H9 (cell line): ENCODE data around the gene BLOC1S3. TPM values are rescaled to one million over a fixed set of nuclear protein-coding genes. Genes with fewer than 3 reads are reported as not detected.

Source experiments
- DNase-seq: peaks from one replicate; pipeline ENCODE4 v3.0.0-alpha.2; 2017
- H2AFZ ChIP-seq: one replicate; pipeline ENCODE4 v1.6.1; 2013; ENCODE audit warnings: mild to moderate bottlenecking, low read length, control low read depth, moderate library complexity
- H2AK5ac ChIP-seq: 2 replicates; pipeline ENCODE4 v1.6.1; 2013; ENCODE audit warnings: low read length, control low read depth, mixed read lengths; ENCODE audit not compliant: insufficient read length
- H2BK120ac ChIP-seq: one replicate; pipeline ENCODE4 v1.6.1; 2013; ENCODE audit warnings: low read depth, mild to moderate bottlenecking, low read length, control low read depth, inconsistent platforms; ENCODE audit not compliant: poor library complexity, severe bottlenecking
- H2BK12ac ChIP-seq: 2 replicates; pipeline ENCODE4 v1.6.1; 2013; ENCODE audit warnings: low read length, control low read depth, mixed read lengths, low read depth; ENCODE audit not compliant: insufficient read length
- H2BK15ac ChIP-seq: 2 replicates; pipeline ENCODE4 v1.6.1; 2013; ENCODE audit warnings: low read depth, low read length, control low read depth
- H2BK20ac ChIP-seq: one replicate; pipeline ENCODE4 v1.6.1; 2013; ENCODE audit warnings: low read depth, mild to moderate bottlenecking, low read length, control low read depth, inconsistent platforms; ENCODE audit not compliant: poor library complexity, severe bottlenecking
- H2BK5ac ChIP-seq: 2 replicates; pipeline ENCODE4 v1.6.1; 2013; ENCODE audit warnings: low read length, control low read depth, mixed read lengths; ENCODE audit not compliant: insufficient read length
- H3K14ac ChIP-seq: 2 replicates; pipeline ENCODE4 v1.6.1; 2013; ENCODE audit warnings: low read length, control low read depth; ENCODE audit not compliant: insufficient read depth
- H3K18ac ChIP-seq: 2 replicates; pipeline ENCODE4 v1.6.1; 2013; ENCODE audit warnings: low read depth, mild to moderate bottlenecking, mixed read lengths, low read length, control low read depth; ENCODE audit not compliant: insufficient read length
- H3K23ac ChIP-seq: 2 replicates; pipeline ENCODE4 v1.6.1; 2013; ENCODE audit warnings: low read length, control low read depth, mixed read lengths, low read depth; ENCODE audit not compliant: insufficient read length
- H3K23me2 ChIP-seq: 2 replicates; pipeline ENCODE4 v1.6.1; 2013; ENCODE audit warnings: low read depth, mild to moderate bottlenecking, mixed read lengths, low read length, control low read depth; ENCODE audit not compliant: insufficient read length, poor library complexity, severe bottlenecking
- H3K27ac ChIP-seq: 2 replicates; pipeline ENCODE4 v1.5.1; 2013; ENCODE audit warnings: low read length, control low read depth, mixed read lengths, low read depth; ENCODE audit not compliant: insufficient read length
- H3K27me3 ChIP-seq: 2 replicates; pipeline ENCODE4 v1.6.1; 2013; ENCODE audit warnings: low read length, control low read depth, inconsistent platforms; ENCODE audit not compliant: insufficient read depth
- H3K4ac ChIP-seq: 2 replicates; pipeline ENCODE4 v1.6.1; 2013; ENCODE audit warnings: low read depth, mild to moderate bottlenecking, control low read depth, inconsistent platforms, low read length, moderate library complexity
- H3K4me1 ChIP-seq: 2 replicates; pipeline ENCODE4 v1.6.1; 2013; ENCODE audit warnings: low read length, control low read depth, inconsistent platforms; ENCODE audit not compliant: insufficient read depth
- H3K4me2 ChIP-seq: 2 replicates; pipeline ENCODE4 v1.6.1; 2013; ENCODE audit warnings: low read length, control low read depth, mixed read lengths; ENCODE audit not compliant: insufficient read length, insufficient read depth
- H3K56ac ChIP-seq: 2 replicates; pipeline ENCODE4 v1.6.1; 2013; ENCODE audit warnings: low read depth, mild to moderate bottlenecking, mixed read lengths, low read length, control low read depth; ENCODE audit not compliant: insufficient read length
- H3K79me1 ChIP-seq: 2 replicates; pipeline ENCODE4 v1.6.1; 2013; ENCODE audit warnings: low read depth, mild to moderate bottlenecking, moderate library complexity, low read length, control low read depth, inconsistent platforms; ENCODE audit not compliant: insufficient read depth, poor library complexity, severe bottlenecking
- H3K79me2 ChIP-seq: 2 replicates; pipeline ENCODE4 v1.6.1; 2013; ENCODE audit warnings: low read length, control low read depth, inconsistent platforms; ENCODE audit not compliant: insufficient read depth
- H3K9ac ChIP-seq: 2 replicates; pipeline ENCODE4 v1.6.1; 2013; ENCODE audit warnings: low read length, control low read depth, mixed read lengths; ENCODE audit not compliant: insufficient read length; ENCODE audit errors: extremely low read depth
- H3K9me3 ChIP-seq: one replicate; pipeline ENCODE4 v1.6.1; 2013; ENCODE audit warnings: low read depth, low read length, inconsistent platforms; ENCODE audit not compliant: control insufficient read depth
- H3T11ph ChIP-seq: one replicate; pipeline ENCODE4 v1.6.1; 2013; ENCODE audit warnings: mild to moderate bottlenecking, low read length, control low read depth, inconsistent platforms
- H4K20me1 ChIP-seq: one replicate; pipeline ENCODE4 v1.6.1; 2013; ENCODE audit not compliant: control insufficient read depth, insufficient read length, insufficient read depth
- H4K5ac ChIP-seq: 2 replicates; pipeline ENCODE4 v1.6.1; 2013; ENCODE audit warnings: low read depth, mild to moderate bottlenecking, mixed read lengths, low read length, control low read depth; ENCODE audit not compliant: insufficient read length
- H4K8ac ChIP-seq: replicated peaks from 2 replicates; pipeline ENCODE4 v1.6.1; 2013; ENCODE audit warnings: low read length, control low read depth, mixed read lengths, low read depth; ENCODE audit not compliant: insufficient read length
- H4K91ac ChIP-seq: 2 replicates; pipeline ENCODE4 v1.6.1; 2013; ENCODE audit warnings: low read depth, mild to moderate bottlenecking, moderate library complexity, mixed read lengths, low read length, control low read depth; ENCODE audit not compliant: insufficient read length
- H3K27ac Mint-ChIP-seq, 3 experiments: 2 replicates in 2 of 3; 3 replicates in 1 of 3; pipeline ENCODE4 v1.8.0; 2020 to 2021; ENCODE audit warnings: mixed read lengths in 3 of 3, mild to moderate bottlenecking in 1 of 3, moderate library complexity in 1 of 3
- H3K27me3 Mint-ChIP-seq: 2 replicates; pipeline ENCODE4 v1.8.0; 2021; ENCODE audit warnings: low read depth, mild to moderate bottlenecking, moderate library complexity, mixed read lengths
- H3K36me3 Mint-ChIP-seq, 3 experiments: 2 replicates in 2 of 3; 3 replicates in 1 of 3; pipeline ENCODE4 v1.8.0; 2020 to 2021; ENCODE audit warnings: low read depth in 3 of 3, mixed read lengths in 3 of 3; ENCODE audit not compliant: insufficient read depth in 1 of 3
- H3K4me1 Mint-ChIP-seq, 2 experiments: 2 replicates each; pipeline ENCODE4 v1.8.0; 2020; ENCODE audit warnings: mixed read lengths in 2 of 2
- H3K4me3 Mint-ChIP-seq, 2 experiments: 2 replicates in 1 of 2; 3 replicates in 1 of 2; pipeline ENCODE4 v1.8.0; 2020 to 2021; ENCODE audit warnings: mild to moderate bottlenecking in 2 of 2, mixed read lengths in 2 of 2, moderate library complexity in 1 of 2
- H3K9me3 Mint-ChIP-seq, 2 experiments: 2 replicates in 1 of 2; 3 replicates in 1 of 2; pipeline ENCODE4 v1.8.0; 2020; ENCODE audit warnings: mild to moderate bottlenecking in 2 of 2, mixed read lengths in 2 of 2, moderate library complexity in 1 of 2
- CTCF ChIP-seq: fragments of 200-600 bp; sonication (generic); conservative IDR thresholded peaks from 3 replicates; pipeline ENCODE4 v1.8.0; 2021; ENCODE audit warnings: antibody characterized with exemption, mild to moderate bottlenecking
- WGBS: extraction: QIAGEN DNeasy Blood & Tissue Kit; methylation state at CpG from one replicate; pipeline ENCODE4 v1.1.7; 2013; ENCODE audit warnings: missing lambda C conversion rate, low lambda C conversion rate, mixed read lengths; ENCODE audit not compliant: insufficient read length; ENCODE audit errors: extremely low coverage; 5-methylcytosine and 5-hydroxymethylcytosine counted together
- total RNA-seq: library from RNA; stranded (reverse); gene quantifications from 2 replicates; pipeline ENCODE4 v1.2.1, GENCODE V29; 2021

The BLOC1S3 gene
- total RNA-seq, 1 experiment from 2014 or later: 9.2 TPM

GRCh38 chr19:45211751-45212381 is 33.3 kb downstream of the BLOC1S3 start:
- Histone ChIP-seq H3K4me1 (no peaks in the 10 kb centered on the region), H2BK120ac (no peak overlapping the region), H2BK15ac (no peak overlapping the region), H4K91ac (no peak overlapping the region), H3K9ac (no peak overlapping the region), H4K5ac (no peak overlapping the region), H3K4me2 (no peak overlapping the region), H3K9me3 (no peaks in the 10 kb centered on the region), H3K23me2 (peaks cover 3% of the 10 kb centered on the region), H3K79me2 (no peaks in the 10 kb centered on the region), H2BK5ac (no peak overlapping the region), H3K79me1 (no peaks in the 10 kb centered on the region), H3K56ac (no peak overlapping the region), H3K14ac (no peak overlapping the region), H3K27me3 (peaks cover 4% of the 10 kb centered on the region; the same call in 1 of the 2 replicates), H2AFZ (no peak overlapping the region), H3T11ph (no peak overlapping the region), H2BK12ac (no peak overlapping the region), H2BK20ac (no peak overlapping the region), H3K27ac (no peak overlapping the region), H4K8ac (no peak overlapping the region), H2AK5ac (no peak overlapping the region), H3K18ac (no peak overlapping the region), H3K4ac (no peak overlapping the region), H3K23ac (no peak overlapping the region), H4K20me1 (no peaks in the 10 kb centered on the region)
- no peak overlapping the region for H3K4me3 Mint-ChIP-seq
- no peaks in the 10 kb centered on the region; a peak in 2 of 7 replicates for H3K36me3 Mint-ChIP-seq
- no peak for TF ChIP-seq CTCF
- no peak for DNase-seq
- H3K27ac Mint-ChIP-seq: no peak overlapping the region
- H3K27me3 Mint-ChIP-seq: peaks cover 51% of the 10 kb centered on the region
- H3K4me1 Mint-ChIP-seq: peaks cover 6 to 14% of the 10 kb centered on the region in 2 experiments
- WGBS: no CpG with 5 or more reads among the region's 17 CpGs
- peaks cover 0 to 3% of the 10 kb centered on the region in 2 experiments; a peak in 2 of 5 replicates for H3K9me3 Mint-ChIP-seq
